Glutamatergic neuron (in vitro differentiated cells): ENCODE data around the gene SOX2. TPM values are rescaled to one million over a fixed set of nuclear protein-coding genes. Genes with fewer than 3 reads are reported as not detected.

ENCODE experiments used
- DNase-seq: peaks from one replicate; pipeline ENCODE4 v3.0.0; 2022
- H3K27ac Mint-ChIP-seq: one replicate; pipeline ENCODE4 v1.8.0; 2020; ENCODE audit warnings: mild to moderate bottlenecking, mixed read lengths, inconsistent platforms; ENCODE audit not compliant: unreplicated experiment
- H3K27me3 Mint-ChIP-seq: one replicate; pipeline ENCODE4 v1.8.0; 2020; ENCODE audit warnings: mild to moderate bottlenecking, moderate library complexity, mixed read lengths, inconsistent platforms; ENCODE audit not compliant: unreplicated experiment
- H3K36me3 Mint-ChIP-seq: one replicate; pipeline ENCODE4 v1.8.0; 2020; ENCODE audit warnings: mild to moderate bottlenecking, mixed read lengths, inconsistent platforms; ENCODE audit not compliant: unreplicated experiment
- H3K4me1 Mint-ChIP-seq: one replicate; pipeline ENCODE4 v1.8.0; 2020; ENCODE audit warnings: mild to moderate bottlenecking, low read depth, mixed read lengths, inconsistent platforms; ENCODE audit not compliant: unreplicated experiment
- H3K4me3 Mint-ChIP-seq: one replicate; pipeline ENCODE4 v1.8.0; 2020; ENCODE audit warnings: mild to moderate bottlenecking, mixed read lengths, inconsistent platforms; ENCODE audit not compliant: unreplicated experiment
- H3K9me3 Mint-ChIP-seq: one replicate; pipeline ENCODE4 v1.8.0; 2020; ENCODE audit warnings: mild to moderate bottlenecking, moderate library complexity, mixed read lengths, inconsistent platforms; ENCODE audit not compliant: unreplicated experiment
- CTCF ChIP-seq: fragments of 200-600 bp; sonication (generic); IDR thresholded peaks from one replicate; pipeline ENCODE4 v1.5.0; 2021; ENCODE audit not compliant: partially characterized antibody, unreplicated experiment
- total RNA-seq: library from RNA; stranded (reverse); fragmentation: NEBNext Ultra II Directional; extraction: Animal tissue kit (Norgen Biotek cat#: 25700); gene quantifications from one replicate; pipeline ENCODE4 v1.2.1, GENCODE V29; 2021; ENCODE audit not compliant: unreplicated experiment

Gene SOX2
- total RNA-seq, 1 donor from 2014 or later: 23.5 TPM

- peaks cover 7% of the 10 kb centered on the region for H3K9me3 Mint-ChIP-seq
- H3K36me3 Mint-ChIP-seq: no peaks in the 10 kb centered on the region
- TF ChIP-seq CTCF: no peak
- H3K4me1 Mint-ChIP-seq: peaks cover 14% of the 10 kb centered on the region
- H3K27ac Mint-ChIP-seq: peak overlapping the region; percentile 26
- H3K4me3 Mint-ChIP-seq: peak overlapping the region; percentile 83
- H3K27me3 Mint-ChIP-seq: peaks cover 5% of the 10 kb centered on the region
- no peak for DNase-seq
These were observed 464 bp downstream of the SOX2 start for GRCh38 chr3:181712226-181712552.

- Mint-ChIP-seq H3K9me3 (peaks cover 7% of the 10 kb centered on the region), H3K27me3 (peaks cover 5% of the 10 kb centered on the region), H3K36me3 (no peaks in the 10 kb centered on the region), H3K4me3 (peak overlapping the region; percentile 83), H3K4me1 (peaks cover 14% of the 10 kb centered on the region), H3K27ac (peak overlapping the region; percentile 45)
- peak; percentile 75 for DNase-seq
- no peak for TF ChIP-seq CTCF
These were observed 991 bp downstream of the SOX2 start for GRCh38 chr3:181712553-181713279.

- Mint-ChIP-seq H3K4me1 (peaks cover 14% of the 10 kb centered on the region), H3K27me3 (peaks cover 5% of the 10 kb centered on the region), H3K4me3 (peak overlapping the region; percentile 83), H3K9me3 (peaks cover 7% of the 10 kb centered on the region), H3K27ac (peak overlapping the region; percentile 45), H3K36me3 (no peaks in the 10 kb centered on the region)
- TF ChIP-seq CTCF: no peak
- no peak for DNase-seq
These were observed 1.5 kb downstream of the SOX2 start for GRCh38 chr3:181713280-181713647.

GRCh38 chr3:181713676-181714612, 2.2 kb downstream of the SOX2 start:
- Mint-ChIP-seq H3K27ac (no peak overlapping the region), H3K27me3 (peaks cover 5% of the 10 kb centered on the region), H3K9me3 (peaks cover 7% of the 10 kb centered on the region), H3K4me1 (peaks cover 16% of the 10 kb centered on the region), H3K4me3 (peak overlapping the region; percentile 83), H3K36me3 (no peaks in the 10 kb centered on the region)
- no peak for TF ChIP-seq CTCF
- no peak for DNase-seq
